Stimulated activated CD8-positive, alpha-beta memory T cell treated with anti-CD3 and anti-CD28 coated beads, Interleukin-12 subunit alpha, Interleukin-12 subunit beta, amount 100 ng/mL, for 1 hour (primary cell): Measurements from ENCODE around the gene HNRNPH2.

Experiments used
- DNase-seq: peaks from one replicate; pipeline ENCODE4 v3.0.0-alpha.2; 2020; ENCODE audit warnings: low read depth

Gene HNRNPH2, protein sequence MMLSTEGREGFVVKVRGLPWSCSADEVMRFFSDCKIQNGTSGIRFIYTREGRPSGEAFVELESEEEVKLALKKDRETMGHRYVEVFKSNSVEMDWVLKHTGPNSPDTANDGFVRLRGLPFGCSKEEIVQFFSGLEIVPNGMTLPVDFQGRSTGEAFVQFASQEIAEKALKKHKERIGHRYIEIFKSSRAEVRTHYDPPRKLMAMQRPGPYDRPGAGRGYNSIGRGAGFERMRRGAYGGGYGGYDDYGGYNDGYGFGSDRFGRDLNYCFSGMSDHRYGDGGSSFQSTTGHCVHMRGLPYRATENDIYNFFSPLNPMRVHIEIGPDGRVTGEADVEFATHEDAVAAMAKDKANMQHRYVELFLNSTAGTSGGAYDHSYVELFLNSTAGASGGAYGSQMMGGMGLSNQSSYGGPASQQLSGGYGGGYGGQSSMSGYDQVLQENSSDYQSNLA

GRCh38 chrX:101407748-101408531, at the start of gene HNRNPH2, which contains the start of gene GLA:
Gene HNRNPH2, plus strand, starts transcription at chrX:101408222. Its CDS starts 3,767 bp downstream, at chrX:101411989.
Gene GLA, minus strand, starts transcription at chrX:101407925. Its CDS starts 22 bp downstream, at chrX:101407903.
- peak; percentile 76 for DNase-seq

GRCh38 chrX:101359966-101360365, 48.1 kb upstream of the HNRNPH2 start:
- DNase-seq = no peak

- no peak for DNase-seq
Measured at GRCh38 chrX:101360390-101360789, 47.6 kb upstream of the HNRNPH2 start.

DNA sequence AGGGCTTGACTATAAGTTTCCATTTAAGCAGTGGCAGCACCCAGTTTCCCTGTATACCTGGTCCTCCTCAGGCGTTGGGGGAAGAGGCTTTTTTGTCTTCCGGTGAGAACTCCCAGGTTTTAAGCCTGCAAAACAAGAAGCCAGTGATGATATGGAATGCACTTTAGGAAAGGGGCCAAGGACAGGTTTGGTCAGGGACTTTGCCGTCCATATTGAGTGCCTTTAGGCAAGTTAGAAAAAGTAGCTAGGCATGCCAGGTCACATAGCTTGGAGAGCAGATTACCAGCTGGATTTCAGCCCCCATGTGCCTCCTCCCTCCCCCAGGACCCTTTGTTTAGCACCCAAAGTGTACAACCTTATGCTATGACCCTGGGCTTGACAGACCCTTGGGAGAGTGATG, 45.9 kb upstream of the HNRNPH2 start:
- DNase-seq = no peak

GRCh38 chrX:101362757-101363156, 45.3 kb upstream of the HNRNPH2 start:
- DNase-seq = no peak

DNA sequence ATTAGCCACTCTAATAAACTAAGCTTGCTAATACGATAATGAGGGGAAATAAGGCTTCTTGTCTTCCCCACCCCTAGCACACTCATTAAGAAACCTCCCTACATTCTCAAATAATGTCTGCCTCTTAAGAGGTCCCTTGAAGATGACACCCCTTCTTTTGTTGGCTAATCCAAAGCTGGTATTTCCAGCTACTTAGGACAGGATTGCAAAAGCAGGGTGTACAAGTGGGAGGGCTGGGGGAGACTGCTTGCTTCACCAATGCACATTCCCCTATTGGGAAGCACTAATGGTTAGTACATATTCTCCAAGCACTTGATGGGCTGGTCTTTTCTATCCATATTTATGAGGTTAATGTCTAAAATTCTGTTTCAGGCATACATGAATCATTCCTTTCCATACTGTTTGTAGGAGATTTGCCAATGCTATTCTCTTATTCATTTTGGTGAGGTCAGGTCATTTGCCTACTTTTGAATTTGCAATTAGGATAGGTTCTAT, 42.7 kb upstream of the HNRNPH2 start:
- DNase-seq = no peak

GRCh38 chrX:101368800-101369199, 39.2 kb upstream of the HNRNPH2 start:
- DNase-seq = no peak

GRCh38 chrX:101369687-101370086, 38.3 kb upstream of the HNRNPH2 start:
- DNase-seq = no peak

GRCh38 chrX:101370888-101371504, 37.0 kb upstream of the HNRNPH2 start:
- no peak for DNase-seq

DNA sequence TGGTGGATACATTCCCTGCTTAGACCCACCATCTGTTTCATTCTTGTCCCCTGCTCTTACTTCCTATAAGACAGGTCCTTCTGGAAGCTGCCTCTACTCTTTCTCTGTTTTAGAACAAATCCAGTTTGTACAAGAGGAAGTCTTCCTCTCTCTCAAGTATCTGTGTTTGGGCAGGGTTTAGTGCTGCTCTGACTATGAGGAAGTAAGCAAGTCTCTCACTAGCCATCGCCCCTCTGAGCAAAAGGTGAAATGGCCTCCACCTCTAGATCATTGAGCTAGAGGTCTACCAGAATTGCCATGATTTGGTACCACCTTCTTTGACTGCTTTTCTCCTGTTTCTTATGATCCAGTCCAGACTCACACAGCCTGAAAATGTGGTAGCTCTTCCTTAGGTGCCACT, 30.5 kb upstream of the HNRNPH2 start:
- no peak for DNase-seq

DNA sequence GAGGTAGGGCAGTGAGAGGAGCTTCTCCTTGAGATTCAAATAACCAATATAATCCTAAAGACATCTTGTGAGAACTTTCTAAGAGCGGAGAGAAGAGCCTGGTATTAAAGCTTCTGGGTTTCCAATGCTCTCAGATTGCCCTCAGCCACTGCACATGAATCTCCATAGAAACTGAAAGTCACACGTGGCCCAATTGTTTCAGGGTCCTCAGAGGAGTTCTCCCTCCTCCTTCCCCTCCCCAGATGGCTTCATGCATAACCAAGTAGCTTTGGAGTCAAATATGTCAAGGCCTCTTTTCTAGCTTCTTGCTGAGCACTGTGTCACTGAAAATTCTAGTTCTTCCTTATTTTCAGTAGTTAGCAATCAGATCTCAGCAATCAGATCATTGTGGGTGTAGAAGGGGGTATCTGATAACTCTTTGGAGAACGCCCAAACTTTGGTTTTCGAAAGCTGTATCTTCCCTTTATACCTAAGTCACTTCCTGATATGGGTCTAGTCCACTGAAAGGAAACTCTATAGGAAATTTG, 24.3 kb upstream of the HNRNPH2 start:
- no peak for DNase-seq

DNA sequence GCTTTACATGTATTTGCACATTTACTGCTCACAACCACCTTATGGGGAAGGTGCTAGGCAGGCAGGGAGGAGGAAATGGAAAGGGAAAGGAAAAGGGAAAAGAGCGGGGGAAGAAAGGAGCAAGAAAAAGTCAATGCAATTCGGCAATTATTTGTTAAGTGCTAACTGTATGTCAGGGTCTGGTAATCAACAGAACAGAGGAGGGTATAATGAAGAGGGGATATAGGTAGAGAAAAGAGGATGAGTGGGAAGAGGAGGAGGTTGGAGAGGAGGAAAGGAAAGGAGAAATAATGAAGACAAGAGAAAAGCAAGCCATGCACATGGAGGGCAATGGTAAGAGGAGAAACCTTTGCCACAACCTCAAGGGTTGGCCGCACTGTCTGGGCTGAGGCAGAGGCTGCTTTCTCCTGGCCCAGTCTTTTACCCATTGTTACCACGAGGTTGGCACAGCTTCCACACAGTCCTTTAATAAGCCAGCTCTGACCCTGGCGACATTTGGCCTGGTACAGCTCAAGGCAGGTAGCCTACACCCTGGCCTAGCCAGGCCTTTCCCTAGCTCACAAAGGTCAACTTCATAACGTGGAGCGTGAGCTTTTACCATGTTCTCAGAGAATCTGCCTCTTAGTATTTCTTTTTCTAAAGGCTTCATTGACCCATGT, 22.9 kb upstream of the HNRNPH2 start:
- DNase-seq = no peak

GRCh38 chrX:101385795-101386541, 22.1 kb upstream of the HNRNPH2 start, which contains the start of gene BTK:
Gene BTK, minus strand, starts transcription at chrX:101386191. Its CDS starts 10,907 bp downstream, at chrX:101375284.
- no peak for DNase-seq

GRCh38 chrX:101386542-101386885, 21.5 kb upstream of the HNRNPH2 start:
- no peak for DNase-seq

DNA sequence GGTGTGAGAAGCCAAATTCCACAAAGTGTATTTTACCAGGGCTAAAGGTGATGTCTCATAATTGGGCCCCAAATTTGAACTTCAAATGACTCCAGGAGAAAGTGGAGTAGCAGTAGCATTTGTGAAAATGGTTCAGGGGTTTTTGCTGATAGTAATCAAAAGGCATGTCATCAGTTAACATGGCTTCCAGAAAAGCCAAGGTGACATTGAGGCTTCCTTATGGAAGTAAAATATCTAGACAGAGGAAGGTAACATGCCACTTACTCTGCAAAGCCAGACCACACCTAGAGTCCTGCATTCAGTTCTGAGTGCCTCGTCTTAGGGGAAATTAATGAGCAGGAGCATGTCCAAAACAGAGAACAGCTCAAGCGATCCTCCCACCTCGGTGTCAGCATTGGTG, 19.4 kb upstream of the HNRNPH2 start:
- DNase-seq = no peak

GRCh38 chrX:101390664-101391525, 17.1 kb upstream of the HNRNPH2 start, which contains the start of gene RPL36A:
Gene RPL36A, plus strand, starts transcription at chrX:101391011. Its CDS starts 33 bp downstream, at chrX:101391044.
- peak; percentile 63 for DNase-seq

GRCh38 chrX:101391831-101392230, 16.2 kb upstream of the HNRNPH2 start:
- DNase-seq = no peak

DNA sequence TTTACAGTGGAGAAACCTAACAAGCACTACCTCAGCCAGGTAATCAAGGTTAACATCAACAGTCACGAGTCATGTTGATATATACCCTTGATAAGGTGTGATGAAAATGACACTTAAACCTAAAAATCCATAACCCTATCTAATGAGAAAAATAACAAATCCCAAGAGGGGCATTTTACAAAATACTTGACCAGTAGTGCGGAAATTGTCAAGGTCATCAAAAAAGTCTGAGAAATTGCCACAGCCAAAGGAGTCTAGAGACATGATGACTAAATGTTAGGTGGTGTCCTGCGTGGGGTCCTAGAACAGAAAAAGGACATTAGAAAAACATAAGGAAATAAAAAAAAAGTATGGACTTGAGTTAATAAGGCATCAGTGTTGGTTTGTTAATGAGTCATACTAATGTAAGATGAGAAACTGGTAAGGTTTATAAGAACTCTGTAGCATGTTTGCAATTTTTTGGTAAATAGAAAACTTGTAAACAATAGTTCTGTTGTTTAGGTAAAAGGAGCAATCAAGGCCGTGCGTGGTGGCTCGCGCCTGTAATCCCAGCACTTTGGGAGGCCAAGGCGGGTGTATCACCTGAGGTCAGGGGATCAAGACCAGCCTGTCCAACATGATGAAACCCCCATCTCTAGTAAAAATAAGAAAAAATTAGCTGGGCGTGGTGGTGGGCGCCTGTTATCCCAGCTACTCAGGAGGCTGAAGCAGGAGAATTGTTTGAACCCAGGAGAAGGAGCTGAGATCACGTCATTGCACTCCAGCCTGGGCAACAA, 14.3 kb upstream of the HNRNPH2 start:
- no peak for DNase-seq

- DNase-seq = no peak
Measured at GRCh38 chrX:101394372-101394771, 13.7 kb upstream of the HNRNPH2 start.
